ENCODE results near the gene ZCWPW1. TPM values are rescaled to one million over a fixed set of nuclear protein-coding genes. Genes with fewer than 3 reads are reported as not detected.

The ZCWPW1 gene
- total and polyA plus RNA-seq, 2 of the 8 experiments (the other 6 are each of a cell fraction or from before 2014, with no cell fraction given): 0.51 to 1.4 TPM

GRCh38 chr7:100397315-100398081 is 31.0 kb downstream of the ZCWPW1 start:
- Histone ChIP-seq H3K9ac (replicated peaks in 1 of 4; ENCODE audit: extremely low read depth in 1 of 4, low read depth in 3 of 4, low read length in 3 of 4) (no peak overlapping the region), H3K4me3 (ENCODE audit: extremely low read depth in 1 of 4, insufficient read depth in 2 of 4, low read depth in 3 of 4, low read length in 4 of 4) (no peak overlapping the region), H2AFZ (ENCODE audit: low read length) (peak overlapping the region; percentile 79), H3K23ac (ENCODE audit: insufficient read length) (no peak overlapping the region), H3K27me3 (replicated peaks in 1 of 4; ENCODE audit: control insufficient read depth in 3 of 4, extremely low read depth in 1 of 4, insufficient read depth in 3 of 4, low read length in 3 of 4) (peaks cover 0 to 2% (median 0%) of the 10 kb centered on the region in 4 experiments; a peak in 1 of 7 replicates), H4K5ac (ENCODE audit: insufficient read length, low read depth, low read length) (no peak overlapping the region), H3K4ac (replicated peaks; ENCODE audit: insufficient read length, low read depth, low read length) (no peak overlapping the region), H3K27ac (ENCODE audit: low read depth, low read length) (no peak overlapping the region), H3K36me3 (ENCODE audit: control insufficient read depth in 2 of 4, insufficient read depth in 4 of 4, low read length in 3 of 4) (no peaks in the 10 kb centered on the region), H3K9me3 (ENCODE audit: insufficient read depth in 2 of 2, low read depth in 1 of 2, low read length in 1 of 2) (no peaks in the 10 kb centered on the region), H2AK5ac (ENCODE audit: low read depth, low read length) (no peak overlapping the region), H3K4me1 (replicated peaks in 1 of 4; ENCODE audit: control insufficient read depth in 3 of 4, insufficient read depth in 4 of 4, low read length in 3 of 4) (peaks cover 0 to 10% (median 5%) of the 10 kb centered on the region in 4 experiments; a peak in 6 of 7 replicates), H3K14ac (ENCODE audit: insufficient read length) (no peak overlapping the region), H4K91ac (replicated peaks; ENCODE audit: insufficient read length, low read length) (no peak overlapping the region), H2BK20ac (ENCODE audit: low read length) (peak overlapping the region; percentile 80; the same call in 1 of the 2 replicates), H2BK12ac (ENCODE audit: low read depth, low read length) (no peak overlapping the region), H4K8ac (ENCODE audit: extremely low read depth, insufficient read depth, low read length) (no peak overlapping the region), H3K23me2 (ENCODE audit: low read depth, low read length) (no peaks in the 10 kb centered on the region), H2BK120ac (replicated peaks; ENCODE audit: low read depth, low read length) (no peak overlapping the region), H3K79me2 (ENCODE audit: control insufficient read depth in 1 of 2, insufficient read depth in 2 of 2, low read length in 2 of 2) (no peaks in the 10 kb centered on the region), H2BK5ac (ENCODE audit: low read depth, low read length) (no peak overlapping the region), H2BK15ac (ENCODE audit: low read length) (peak overlapping the region; percentile 29; the same call in 1 of the 2 replicates), H3K79me1 (ENCODE audit: low read depth, low read length) (no peaks in the 10 kb centered on the region), H3K4me2 (ENCODE audit: insufficient read depth in 1 of 2, low read depth in 2 of 2, low read length in 2 of 2) (no peak overlapping the region), H4K20me1 (replicated peaks in 1 of 2; ENCODE audit: control insufficient read depth in 1 of 2, insufficient read depth in 2 of 2, low read length in 2 of 2) (no peaks in the 10 kb centered on the region), H3K56ac (replicated peaks; ENCODE audit: insufficient read length, low read depth, low read length) (no peak overlapping the region), H3K18ac (ENCODE audit: extremely low read depth, low read length) (no peak overlapping the region)
- no peak for FAIRE-seq
- TF ChIP-seq, protein P1, sequence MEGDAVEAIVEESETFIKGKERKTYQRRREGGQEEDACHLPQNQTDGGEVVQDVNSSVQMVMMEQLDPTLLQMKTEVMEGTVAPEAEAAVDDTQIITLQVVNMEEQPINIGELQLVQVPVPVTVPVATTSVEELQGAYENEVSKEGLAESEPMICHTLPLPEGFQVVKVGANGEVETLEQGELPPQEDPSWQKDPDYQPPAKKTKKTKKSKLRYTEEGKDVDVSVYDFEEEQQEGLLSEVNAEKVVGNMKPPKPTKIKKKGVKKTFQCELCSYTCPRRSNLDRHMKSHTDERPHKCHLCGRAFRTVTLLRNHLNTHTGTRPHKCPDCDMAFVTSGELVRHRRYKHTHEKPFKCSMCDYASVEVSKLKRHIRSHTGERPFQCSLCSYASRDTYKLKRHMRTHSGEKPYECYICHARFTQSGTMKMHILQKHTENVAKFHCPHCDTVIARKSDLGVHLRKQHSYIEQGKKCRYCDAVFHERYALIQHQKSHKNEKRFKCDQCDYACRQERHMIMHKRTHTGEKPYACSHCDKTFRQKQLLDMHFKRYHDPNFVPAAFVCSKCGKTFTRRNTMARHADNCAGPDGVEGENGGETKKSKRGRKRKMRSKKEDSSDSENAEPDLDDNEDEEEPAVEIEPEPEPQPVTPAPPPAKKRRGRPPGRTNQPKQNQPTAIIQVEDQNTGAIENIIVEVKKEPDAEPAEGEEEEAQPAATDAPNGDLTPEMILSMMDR (IDR thresholded peaks at IDR 0.05; ENCODE audit: control extremely low read depth in 1 of 3, insufficient read depth in 1 of 3, low read depth in 1 of 3, low read length in 3 of 3): peak; percentile 7 to 44 (median 20); a peak in 2 of 4 replicates
- TF ChIP-seq RAD21 (IDR thresholded peaks at IDR 0.05 in 1 of 2, conservative IDR thresholded peaks at IDR 0.05 in 1 of 2; ENCODE audit: low read depth in 2 of 2, low read length in 2 of 2) (peak in 1 of 2 experiments; percentile 3; a peak in 1 of 4 replicates), ASH2L (IDR thresholded peaks at IDR 0.05; ENCODE audit: low read length) (no peak)
- WGBS, 2 experiments (ENCODE audit: extremely low coverage in 1 of 2, insufficient coverage in 1 of 2, insufficient read length in 1 of 2, insufficient replicate concordance in 2 of 2, low coverage in 1 of 2, low lambda C conversion rate in 2 of 2, missing lambda C conversion rate in 1 of 2): 86% methylated on average over 7 of the region's 13 CpGs; no CpG with 5 or more reads in 1 of the 2 experiments
- ChIA-PET CTCF (ENCODE audit: partially characterized antibody) (interaction anchor here (0.6 to 4.6 kb wide), 10 partner anchors 10 to 284 kb away, joined by 3 to 41 read pairs (median 4); no protein-coding TSS in a partner anchor), POLR2A (ENCODE audit: partially characterized antibody) (interaction anchor here (0.8 to 2.9 kb wide), 5 partner anchors 17 to 31 kb away, joined by 3 to 13 read pairs (median 5); partner anchors contain the start of gene ZCWPW1)
- peak in 1 of 2 experiments; percentile 56 for DNase-seq (ENCODE audit: low read depth in 1 of 2, low spot score in 2 of 2)
